ENCODE measurements around the gene PHF19. TPM values are rescaled to one million over a fixed set of nuclear protein-coding genes. Genes with fewer than 3 reads are reported as not detected.

The PHF19 gene
- total and polyA plus RNA-seq, 9 donors = 16.8 to 56.0 (median 40.2) TPM

DNA sequence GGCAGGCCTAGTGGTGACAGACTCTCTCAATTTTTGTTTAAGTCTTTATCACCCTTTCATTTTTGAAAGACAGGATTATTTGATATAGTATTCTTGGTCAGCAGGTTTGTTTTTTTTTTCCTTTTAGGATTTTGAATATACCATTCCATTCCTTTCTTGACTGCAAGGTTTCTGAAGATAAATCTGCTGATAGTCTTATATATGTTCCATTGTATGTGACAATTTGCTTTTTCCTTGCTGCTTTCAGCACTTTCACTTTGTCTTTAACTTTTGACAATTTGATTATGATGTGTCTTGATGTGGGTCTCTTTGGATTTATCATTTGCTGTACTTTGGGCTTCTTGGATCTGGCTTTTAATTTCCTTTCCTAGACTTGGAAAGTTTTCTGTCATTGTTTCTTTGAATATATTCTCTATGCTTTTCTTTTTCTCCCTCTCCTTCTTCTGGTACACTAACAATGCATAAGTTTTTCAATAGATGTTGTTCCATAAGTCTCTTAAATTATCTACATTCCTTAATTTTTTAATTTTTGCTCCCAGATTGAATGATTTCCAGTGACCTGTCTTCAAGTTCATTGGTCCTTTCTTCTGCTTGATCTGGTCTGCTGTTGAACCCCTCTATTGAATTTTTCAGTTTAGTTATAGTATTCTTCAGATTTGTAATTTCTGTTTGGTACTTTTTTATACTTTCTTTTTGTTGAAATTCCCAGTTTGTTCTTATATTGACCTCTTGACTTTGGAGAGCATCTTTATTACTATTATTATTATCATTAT lies 69.2 kb downstream of the PHF19 start:
- no peak for TF ChIP-seq EP300 (IDR thresholded peaks at IDR 0.05)
- H3K4me3 ChIP-seq = no peak overlapping the region
- H3K36me3 ChIP-seq = no peaks in the 10 kb centered on the region
- intact Hi-C loops (cut with DNase I) = no loop called here
- H3K9me3 ChIP-seq = no peaks in the 10 kb centered on the region
- no peaks in the 10 kb centered on the region for H3K4me1 ChIP-seq (ENCODE audit: insufficient read depth)
- H3K27ac ChIP-seq = no peak overlapping the region
- no peaks in the 10 kb centered on the region for H3K27me3 ChIP-seq
- DNase-seq = no peak

Other genes with a start within 250 kb of the PHF19 start
- 10 to 100 TPM; 12.6 to 20.8 (median 14.6) TPM for gene MEGF9, start 162.7 kb downstream of the PHF19 start, total RNA-seq
- gene MEGF9, start 162.7 kb downstream of the PHF19 start, polyA plus RNA-seq = 10 to 100 TPM in 1 of 2 donors, 1 to 10 TPM in 1; 9.9 to 27.3 TPM
- 10 to 100 TPM; 20.0 to 62.0 (median 51.1) TPM for gene FBXW2, start 83.8 kb downstream of the PHF19 start, total RNA-seq
- 10 to 100 TPM; 15.6 to 34.5 TPM for gene FBXW2, start 83.8 kb downstream of the PHF19 start, polyA plus RNA-seq
- 10 to 100 TPM; 22.4 to 49.2 (median 39.5) TPM for gene PSMD5, start 34.3 kb downstream of the PHF19 start, total RNA-seq
- gene PSMD5, start 34.3 kb downstream of the PHF19 start, polyA plus RNA-seq = 10 to 100 TPM; 13.4 to 36.9 TPM
- 1 to 10 TPM; 4.1 to 9.4 (median 5.5) TPM for gene TRAF1, start 49.6 kb upstream of the PHF19 start, total RNA-seq
- gene TRAF1, start 49.6 kb upstream of the PHF19 start, polyA plus RNA-seq = 1 to 10 TPM; 4.4 to 6.2 TPM
- gene C5, start 173.1 kb upstream of the PHF19 start, total RNA-seq = 1 to 10 TPM; 3.8 to 7.2 (median 4.6) TPM
- 1 to 10 TPM; 3.0 to 5.4 TPM for gene C5, start 173.1 kb upstream of the PHF19 start, polyA plus RNA-seq
- 10 to 100 TPM; 16.0 to 27.2 (median 19.8) TPM for gene CNTRL, start 197.8 kb upstream of the PHF19 start, total RNA-seq
- gene CNTRL, start 197.8 kb upstream of the PHF19 start, polyA plus RNA-seq = 10 to 100 TPM; 10.0 to 11.7 TPM

Data from ovary (tissue), 9 donors.